A673 (cell line): ENCODE measurements around the gene ARHGAP24. TPM values are rescaled to one million over a fixed set of nuclear protein-coding genes. Genes with fewer than 3 reads are reported as not detected.

Source experiments
- BruUV-seq: library from RNA; stranded (reverse); fragments of 400-500 nt; replicated peaks from 2 replicates; lab custom pipeline; 2021; lab: Mats Ljungman, UMichigan
- CTCF ChIA-PET: fragments of 300-600 bp; sonication (Branson Sonifier 250); formaldehyde crosslinking; loops from one replicate; lab custom pipeline; 2022; ENCODE audit warnings: antibody characterized with exemption; lab: Charles Lee
- POLR2A ChIA-PET: fragments of 300-600 bp; sonication (Branson Sonifier 250); formaldehyde crosslinking; loops from one replicate; lab custom pipeline; 2022; ENCODE audit warnings: antibody characterized with exemption; ENCODE audit not compliant: low non-redundant PET; lab: Charles Lee
- DNase-seq: peaks from one replicate; pipeline ENCODE4 v3.0.0-alpha.2; 2015; ENCODE audit warnings: low spot score
- H3K27ac ChIP-seq: fragments of 200-600 bp; sonication (generic); 2 replicates; pipeline ENCODE4 v1.5.1; 2016; ENCODE audit warnings: mixed run types, low read depth, mild to moderate bottlenecking, mixed read lengths, antibody characterized with exemption, low read length; ENCODE audit not compliant: poor library complexity, severe bottlenecking
- H3K27me3 ChIP-seq: fragments of 200-600 bp; sonication (generic); replicated peaks from 2 replicates; pipeline ENCODE4 v1.6.1; 2017; ENCODE audit warnings: mixed run types, low read depth, mild to moderate bottlenecking, mixed read lengths, antibody characterized with exemption, low read length; ENCODE audit not compliant: insufficient read depth, poor library complexity
- H3K36me3 ChIP-seq: fragments of 200-600 bp; sonication (generic); 2 replicates; pipeline ENCODE4 v1.6.1; 2016; ENCODE audit warnings: mixed run types, mild to moderate bottlenecking, mixed read lengths, antibody characterized with exemption, low read length; ENCODE audit not compliant: insufficient read depth, poor library complexity, severe bottlenecking
- H3K4me1 ChIP-seq: fragments of 200-600 bp; sonication (generic); 2 replicates; pipeline ENCODE4 v1.6.1; 2017; ENCODE audit warnings: mixed run types, mild to moderate bottlenecking, mixed read lengths, antibody characterized with exemption, low read length; ENCODE audit not compliant: insufficient read depth, poor library complexity, severe bottlenecking
- H3K4me3 ChIP-seq: fragments of 200-600 bp; sonication (generic); 2 replicates; pipeline ENCODE4 v1.5.1; 2016; ENCODE audit warnings: low read depth, mixed run types, mild to moderate bottlenecking, mixed read lengths, low read length; ENCODE audit not compliant: poor library complexity, severe bottlenecking
- H3K9me3 ChIP-seq: fragments of 200-600 bp; sonication (generic); 2 replicates; pipeline ENCODE4 v1.6.1; 2016; ENCODE audit warnings: mixed run types, low read depth, mild to moderate bottlenecking, mixed read lengths, antibody characterized with exemption, low read length; ENCODE audit not compliant: poor library complexity, severe bottlenecking
- CTCF ChIP-seq: fragments of 300-800, 200-600 bp; sonication (generic); conservative IDR thresholded peaks from 2 replicates; pipeline ENCODE4 v1.5.1; 2017; ENCODE audit warnings: low read depth, mild to moderate bottlenecking, antibody characterized with exemption, low read length, moderate library complexity, mixed read lengths
- EZH2 ChIP-seq: fragments of 200-600 bp; sonication (generic); IDR thresholded peaks from 2 replicates; pipeline ENCODE4 v1.6.1; 2017; ENCODE audit warnings: borderline replicate concordance, low read depth, mild to moderate bottlenecking, mixed read lengths, antibody characterized with exemption, low read length; ENCODE audit not compliant: poor library complexity, severe bottlenecking
- intact Hi-C: fragments of 100-400 bp; cut with micrococcal nuclease; formaldehyde crosslinking; loops from one replicate; pipeline ENCODE4 v1.10.0; 2022; ENCODE audit not compliant: unreplicated experiment
- total RNA-seq: library from RNA; stranded (reverse); gene quantifications from 2 replicates; pipeline ENCODE4 v1.2.3, GENCODE V29; 2021

ARHGAP24 gene
- total RNA-seq, 1 experiment from 2014 or later, result 5.8 TPM

GRCh38 chr4:85932500-85933290 lies 457.7 kb downstream of the ARHGAP24 start:
- H3K9me3 ChIP-seq, result no peaks in the 10 kb centered on the region
- no peak overlapping the region for H3K4me3 ChIP-seq
- intact Hi-C loops, result no loop called here
- no peaks in the 10 kb centered on the region for H3K27me3 ChIP-seq
- no peaks in the 10 kb centered on the region for H3K36me3 ChIP-seq
- DNase-seq, result peak; percentile 4
- no peak overlapping the region for H3K27ac ChIP-seq
- no TSS peak for BruUV-seq
- no peaks in the 10 kb centered on the region for H3K4me1 ChIP-seq
- ChIA-PET CTCF (no interaction called here), POLR2A (no interaction called here)
- no peak for TF ChIP-seq EZH2
- no peak for TF ChIP-seq CTCF

GRCh38 chr4:85933291-85933640 lies 458.3 kb downstream of the ARHGAP24 start:
- no peaks in the 10 kb centered on the region for H3K4me1 ChIP-seq
- ChIA-PET POLR2A (no interaction called here), CTCF (no interaction called here)
- TF ChIP-seq CTCF, result no peak
- TF ChIP-seq EZH2, result no peak
- no peak overlapping the region for H3K27ac ChIP-seq
- H3K4me3 ChIP-seq, result no peak overlapping the region
- H3K36me3 ChIP-seq, result no peaks in the 10 kb centered on the region
- H3K27me3 ChIP-seq, result no peaks in the 10 kb centered on the region
- no TSS peak for BruUV-seq
- DNase-seq, result no peak
- intact Hi-C loops, result no loop called here
- no peaks in the 10 kb centered on the region for H3K9me3 ChIP-seq

- H3K9me3 ChIP-seq, result no peaks in the 10 kb centered on the region
- no peaks in the 10 kb centered on the region for H3K36me3 ChIP-seq
- no peaks in the 10 kb centered on the region for H3K4me1 ChIP-seq
- H3K27me3 ChIP-seq, result no peaks in the 10 kb centered on the region
- no TSS peak for BruUV-seq
- intact Hi-C loops, result no loop called here
- H3K4me3 ChIP-seq, result no peak overlapping the region
- TF ChIP-seq EZH2, result no peak
- no peak for TF ChIP-seq CTCF
- CTCF ChIA-PET, result no interaction called here
- no peak overlapping the region for H3K27ac ChIP-seq
- DNase-seq, result no peak
- POLR2A ChIA-PET, result no interaction called here
Measured at GRCh38 chr4:85937507-85937906, 462.6 kb downstream of the ARHGAP24 start.
